HS-27A (cell line): ENCODE measurements around the gene CEP126.

Experiments
- DNase-seq: peaks from one replicate; pipeline ENCODE4 v3.0.0-alpha.2; 2012; ENCODE audit warnings: low read depth, missing footprints

The CEP126 gene

DNA sequence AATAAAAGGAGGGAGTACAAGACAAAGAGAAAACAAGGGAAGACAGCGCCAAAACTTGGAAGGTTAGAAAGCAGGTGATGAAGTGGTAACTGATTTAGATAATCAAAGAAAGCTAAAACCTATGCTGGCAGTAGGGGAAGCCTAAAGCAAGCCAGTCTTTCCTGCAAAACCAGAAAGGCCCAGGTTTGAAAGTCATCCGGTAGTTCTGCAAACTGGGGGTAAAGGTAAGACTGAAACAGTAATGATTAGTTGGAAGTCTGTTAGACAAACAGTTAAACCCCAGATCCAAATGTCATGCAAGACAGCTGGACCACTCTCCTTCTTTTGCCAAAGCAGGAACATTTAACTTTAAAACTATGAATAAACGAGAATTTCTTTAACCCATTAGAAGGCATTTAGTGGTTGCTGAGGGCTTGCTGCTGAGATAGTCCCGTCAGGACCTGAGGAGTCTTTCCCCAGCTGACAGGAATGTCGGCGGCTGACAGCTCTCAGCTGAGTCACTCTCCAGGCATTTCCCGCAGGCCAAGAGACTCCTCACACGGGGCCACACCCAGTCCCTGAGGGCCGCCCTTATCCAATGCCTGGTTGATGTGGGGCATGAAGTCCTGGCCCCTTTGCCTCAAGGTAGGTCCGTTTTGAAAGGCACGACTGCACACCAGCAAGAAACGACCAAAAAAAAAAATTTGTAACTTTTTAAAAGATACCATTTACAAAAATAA is 96.1 kb downstream of the CEP126 start:
- peak; percentile 85 for DNase-seq

DNA sequence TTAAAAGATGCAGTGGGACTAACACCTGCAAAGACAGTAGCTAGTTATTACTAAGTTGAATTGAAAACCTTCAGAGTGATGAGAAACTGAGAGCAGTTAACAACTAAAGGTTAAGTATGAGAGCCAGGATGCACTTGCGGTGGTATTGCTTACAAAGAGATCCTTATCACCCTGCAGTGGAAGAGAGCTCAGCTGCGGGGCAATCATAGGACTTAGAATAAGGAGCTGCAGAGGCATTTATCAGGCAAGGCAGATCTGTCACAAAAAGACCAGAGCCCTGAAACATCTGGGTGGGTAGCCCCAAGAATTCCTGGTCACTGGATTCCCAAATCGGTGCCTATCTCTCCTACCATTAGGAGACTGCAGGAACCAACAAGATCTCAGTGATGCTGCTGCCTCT is 98.1 kb downstream of the CEP126 start:
- no peak for DNase-seq

DNA sequence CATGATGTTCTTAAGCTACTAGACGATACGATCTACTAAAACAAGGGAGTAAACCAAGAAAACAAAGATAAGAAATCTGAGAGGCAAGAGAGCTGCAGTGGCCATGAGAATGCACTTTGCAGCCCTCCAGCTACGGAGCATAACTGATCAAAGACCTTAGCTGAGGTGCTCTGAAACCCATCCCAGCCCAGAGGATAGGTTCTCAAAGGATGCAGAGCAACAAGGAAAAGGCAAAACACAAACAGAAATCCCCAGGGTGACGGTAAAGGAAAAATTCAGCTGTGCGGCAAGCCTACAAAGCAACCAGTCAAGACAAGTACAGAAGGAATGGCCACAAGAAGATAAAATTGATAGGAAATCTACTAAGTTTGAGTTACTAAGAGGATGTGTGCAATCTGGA is 99.9 kb downstream of the CEP126 start:
- DNase-seq: no peak

DNA sequence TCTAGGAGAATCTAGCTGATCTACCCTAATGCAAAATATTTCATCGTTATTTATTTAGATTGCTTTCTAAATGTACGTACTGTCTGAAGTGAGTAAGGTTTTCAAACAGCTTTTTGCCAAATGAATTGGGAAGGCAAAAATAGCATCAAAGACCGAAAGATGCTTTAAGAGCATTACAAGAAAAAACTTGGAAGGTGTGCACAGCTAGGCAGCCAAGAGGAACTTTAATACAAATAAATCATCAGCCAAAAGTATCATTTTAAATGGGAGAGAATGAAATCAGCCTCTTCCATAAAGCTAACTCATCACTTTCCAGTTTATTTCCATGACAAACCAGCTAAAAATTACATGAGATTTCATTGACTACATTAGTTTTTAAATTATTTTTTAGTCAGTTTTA is 102.2 kb downstream of the CEP126 start:
- no peak for DNase-seq

DNA sequence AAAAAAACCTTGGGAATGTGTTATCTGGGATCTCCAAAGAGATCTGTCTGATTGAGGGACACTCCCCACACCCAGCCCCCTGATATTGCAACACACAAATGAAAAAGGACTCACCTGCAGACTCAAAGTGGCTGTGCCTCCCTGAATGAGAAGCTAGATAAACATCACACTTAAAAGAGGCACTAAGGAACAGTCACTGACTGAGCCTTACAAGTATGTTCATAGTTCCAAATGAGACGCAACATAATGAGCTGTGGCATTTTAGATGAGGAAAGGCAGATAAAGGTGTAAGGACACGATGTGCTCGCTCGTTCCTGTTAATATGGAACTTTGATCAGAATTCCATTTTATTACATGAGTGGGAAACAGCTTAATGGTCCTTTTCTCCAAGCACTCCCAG is 111.4 kb downstream of the CEP126 start:
- no peak for DNase-seq

DNA sequence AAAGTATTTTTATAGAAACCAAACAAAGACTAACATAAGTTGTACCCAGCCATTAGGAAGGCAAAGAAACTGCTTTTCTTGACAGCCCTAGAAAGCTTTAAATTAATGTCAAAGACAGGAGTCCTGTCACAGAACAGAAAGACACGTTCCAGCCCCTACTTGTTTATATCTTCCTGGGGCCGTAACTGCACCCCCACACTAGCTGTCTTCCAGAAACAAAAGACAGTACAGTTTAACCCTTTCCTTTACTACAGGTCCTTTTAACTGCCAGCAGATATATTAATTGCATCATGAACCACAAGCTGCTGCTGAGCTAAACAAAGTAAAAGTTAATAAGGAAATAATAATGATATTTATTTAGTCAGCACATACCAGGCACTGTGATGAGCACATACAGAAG is 112.1 kb downstream of the CEP126 start:
- no peak for DNase-seq

DNA sequence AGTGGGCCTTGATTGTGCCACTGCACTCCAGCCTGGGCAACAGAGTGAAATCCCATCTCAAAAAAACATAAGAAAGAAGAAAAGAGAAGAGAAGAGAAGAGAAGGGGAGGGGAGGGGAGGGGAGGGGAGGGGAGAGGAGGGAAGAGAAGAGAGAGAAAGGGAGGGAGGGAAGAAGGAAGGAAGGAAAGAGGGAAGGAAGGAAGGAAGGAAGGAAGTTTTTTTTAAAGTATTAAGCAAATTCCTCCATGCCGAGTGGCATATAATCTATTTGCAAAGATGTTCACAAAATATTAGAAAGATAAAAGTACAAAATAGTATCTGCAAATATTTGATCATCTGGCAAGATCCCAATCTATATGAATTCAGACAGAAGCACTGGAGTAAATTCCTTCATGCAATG is 121.9 kb downstream of the CEP126 start:
- no peak for DNase-seq

DNA sequence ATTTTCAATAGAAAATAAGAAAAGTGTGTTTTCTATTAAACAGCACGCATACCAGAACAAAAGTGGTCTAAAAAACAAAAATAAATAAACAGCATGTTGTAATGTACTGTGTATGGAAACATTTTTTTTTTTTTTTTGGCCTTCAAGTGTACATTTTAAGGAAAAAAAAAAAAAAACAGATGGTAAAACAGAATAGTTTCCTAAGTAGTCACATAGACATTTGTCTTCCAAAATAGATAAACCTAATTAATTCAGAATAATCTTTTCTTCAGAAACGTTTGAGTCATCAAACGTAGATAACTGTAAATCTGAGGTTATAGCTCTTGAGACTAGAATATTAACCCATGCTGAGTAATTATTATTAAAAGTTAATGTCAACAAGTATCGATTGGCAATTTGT is 132.0 kb downstream of the CEP126 start:
- no peak for DNase-seq

DNA sequence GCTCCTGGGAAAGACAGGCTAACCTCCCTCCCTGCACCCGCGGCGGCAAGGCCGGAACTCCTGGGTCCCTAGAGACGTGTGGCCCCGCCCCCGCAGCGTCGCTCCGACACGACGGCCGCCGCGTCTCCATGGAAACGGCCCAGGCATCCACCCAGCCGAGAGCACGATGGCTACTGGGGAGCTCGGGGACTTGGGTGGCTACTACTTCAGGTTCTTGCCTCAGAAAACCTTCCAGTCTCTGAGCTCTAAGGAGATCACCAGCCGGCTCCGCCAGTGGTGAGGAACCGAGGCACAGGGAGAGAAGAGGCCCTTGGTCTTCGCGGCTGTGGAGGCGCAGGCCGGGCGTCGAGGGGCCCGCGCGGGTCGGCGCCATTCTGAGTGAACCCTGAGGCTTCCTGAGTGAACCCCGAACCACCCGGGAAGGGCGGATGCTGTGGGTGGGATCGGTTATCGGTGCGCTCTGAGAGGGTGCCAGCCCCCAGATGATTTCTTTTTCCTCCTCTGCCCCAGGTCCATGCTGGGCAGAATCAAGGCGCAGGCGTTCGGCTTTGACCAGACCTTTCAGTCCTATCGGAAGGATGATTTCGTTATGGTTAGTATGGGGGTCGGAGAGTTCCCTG is 132.6 kb downstream of the CEP126 start, which contains the start of gene CFAP300:
CFAP300 (plus strand) TSS at position 133 of the 620 bp plus-strand sequence; CDS start at position 167, 34 bp downstream.
- peak; percentile 56 for DNase-seq
